Parathyroid adenoma (tissue), 2 donors: ENCODE data around the gene MCRIP2.

Source experiments
- H2AFZ ChIP-seq: fragments of 300-600 bp; sonication (generic); one replicate; pipeline ENCODE4 v1.7.0; 2017; ENCODE audit warnings: antibody characterized with exemption, mild to moderate bottlenecking
- H3K27ac ChIP-seq: fragments of 300-600 bp; sonication (generic); one replicate; pipeline ENCODE4 v1.7.0; 2017
- H3K27me3 ChIP-seq: fragments of 300-600 bp; sonication (generic); one replicate; pipeline ENCODE4 v1.7.0; 2017; ENCODE audit warnings: low read length; ENCODE audit not compliant: control insufficient read depth, insufficient read depth
- H3K36me3 ChIP-seq: fragments of 300-600 bp; sonication (generic); one replicate; pipeline ENCODE4 v1.7.0; 2017; ENCODE audit warnings: low read length; ENCODE audit not compliant: control insufficient read depth, insufficient read depth
- H3K4me1 ChIP-seq: fragments of 300-600 bp; sonication (generic); one replicate; pipeline ENCODE4 v1.7.0; 2017; ENCODE audit warnings: control low read depth
- H3K4me2 ChIP-seq: fragments of 300-600 bp; sonication (generic); one replicate; pipeline ENCODE4 v1.7.0; 2017; ENCODE audit warnings: low read length
- H3K4me3 ChIP-seq: fragments of 300-600 bp; sonication (generic); one replicate; pipeline ENCODE4 v1.7.0; 2017; ENCODE audit warnings: low read depth, low read length
- H3K79me2 ChIP-seq: fragments of 300-600 bp; sonication (generic); one replicate; pipeline ENCODE4 v1.7.0; 2017; ENCODE audit warnings: control low read depth
- H3K9ac ChIP-seq: fragments of 300-600 bp; sonication (generic); one replicate; pipeline ENCODE4 v1.7.0; 2017; ENCODE audit warnings: mild to moderate bottlenecking
- H3K9me3 ChIP-seq: fragments of 300-600 bp; sonication (generic); one replicate; pipeline ENCODE4 v1.7.0; 2017; ENCODE audit warnings: low read length; ENCODE audit not compliant: control insufficient read depth
- CTCF ChIP-seq: fragments of 300-600 bp; sonication (generic); IDR thresholded peaks from one replicate; pipeline ENCODE4 v1.7.0; 2017; ENCODE audit warnings: antibody characterized with exemption, mild to moderate bottlenecking
- donor health status: primary hyperparathyroidism.

The MCRIP2 gene

GRCh38 chr16:631808-632358 lies 9.7 kb upstream of the MCRIP2 start:
- Histone ChIP-seq H3K9ac (no peak overlapping the region), H3K79me2 (no peaks in the 10 kb centered on the region), H3K4me1 (no peaks in the 10 kb centered on the region), H3K36me3 (no peaks in the 10 kb centered on the region), H3K9me3 (no peaks in the 10 kb centered on the region), H2AFZ (no peak overlapping the region), H3K27ac (no peak overlapping the region), H3K27me3 (peaks cover 3% of the 10 kb centered on the region), H3K4me3 (no peak overlapping the region), H3K4me2 (no peak overlapping the region)
- no peak for TF ChIP-seq CTCF

GRCh38 chr16:632486-633335 lies 8.9 kb upstream of the MCRIP2 start:
- Histone ChIP-seq H3K9ac (no peak overlapping the region), H3K4me1 (no peaks in the 10 kb centered on the region), H3K4me3 (no peak overlapping the region), H3K4me2 (no peak overlapping the region), H2AFZ (no peak overlapping the region), H3K36me3 (no peaks in the 10 kb centered on the region), H3K79me2 (no peaks in the 10 kb centered on the region), H3K27me3 (peaks cover 3% of the 10 kb centered on the region), H3K27ac (no peak overlapping the region), H3K9me3 (no peaks in the 10 kb centered on the region)
- no peak for TF ChIP-seq CTCF

- no peaks in the 10 kb centered on the region for H3K9me3 ChIP-seq
- H3K79me2 ChIP-seq, result no peaks in the 10 kb centered on the region
- H3K9ac ChIP-seq, result no peak overlapping the region
- H3K27ac ChIP-seq, result no peak overlapping the region
- H3K36me3 ChIP-seq, result no peaks in the 10 kb centered on the region
- no peak overlapping the region for H3K4me3 ChIP-seq
- no peak overlapping the region for H2AFZ ChIP-seq
- H3K27me3 ChIP-seq, result peaks cover 3% of the 10 kb centered on the region
- no peak overlapping the region for H3K4me2 ChIP-seq
- peaks cover 2% of the 10 kb centered on the region for H3K4me1 ChIP-seq
- TF ChIP-seq CTCF, result no peak
Observed at GRCh38 chr16:633336-634050, 8.1 kb upstream of the MCRIP2 start.

- peaks cover 3% of the 10 kb centered on the region for H3K27me3 ChIP-seq
- H3K9me3 ChIP-seq, result no peaks in the 10 kb centered on the region
- TF ChIP-seq CTCF, result no peak
- H3K4me1 ChIP-seq, result peaks cover 2% of the 10 kb centered on the region
- no peaks in the 10 kb centered on the region for H3K79me2 ChIP-seq
- H2AFZ ChIP-seq, result no peak overlapping the region
- H3K36me3 ChIP-seq, result no peaks in the 10 kb centered on the region
- H3K27ac ChIP-seq, result no peak overlapping the region
- H3K9ac ChIP-seq, result no peak overlapping the region
- no peak overlapping the region for H3K4me3 ChIP-seq
- H3K4me2 ChIP-seq, result no peak overlapping the region
Observed at GRCh38 chr16:634051-634670, 7.5 kb upstream of the MCRIP2 start.
